GM18867 (cell line): ENCODE data around the gene KIF2C.
"Not testable (repeated sequence)": the region's sequence is repeated elsewhere in the genome, so short reads cannot be mapped to it uniquely, and the experiment has no call there.

Experiments
- ATAC-seq: cut with Tn5 transposase; IDR thresholded peaks from one replicate; pipeline ENCODE4 v1.9.1; 2021; ENCODE audit warnings: mild to moderate bottlenecking, moderate library complexity; ENCODE audit not compliant: unreplicated experiment

Gene KIF2C

GRCh38 chr1:44739307-44740178 is at the start of gene KIF2C:
Gene KIF2C (plus strand): TSS chr1:44739837. CDS start chr1:44739933, 96 bp downstream.
- ATAC-seq = peak; percentile 97

- ATAC-seq = no peak
These were observed 46.5 kb upstream of the KIF2C start for GRCh38 chr1:44693159-44693558.

- ATAC-seq = no peak
These were observed 45.7 kb upstream of the KIF2C start for GRCh38 chr1:44693900-44694299.

- ATAC-seq = peak; percentile 73
These were observed 44.7 kb upstream of the KIF2C start for GRCh38 chr1:44694863-44695478.

- no peak for ATAC-seq
These were observed 44.0 kb upstream of the KIF2C start for GRCh38 chr1:44695671-44696070.

- ATAC-seq = no peak
These were observed 43.5 kb upstream of the KIF2C start for GRCh38 chr1:44696101-44696500.

- peak; percentile 53 for ATAC-seq
These were observed 42.8 kb upstream of the KIF2C start for GRCh38 chr1:44696789-44697345.

GRCh38 chr1:44698138-44698537 is 41.5 kb upstream of the KIF2C start:
- no peak for ATAC-seq

- not testable (repeated sequence) for ATAC-seq
These were observed 40.3 kb upstream of the KIF2C start for GRCh38 chr1:44699375-44699774.

GRCh38 chr1:44700573-44700972 is 39.1 kb upstream of the KIF2C start:
- no peak for ATAC-seq

GRCh38 chr1:44701141-44701573 is 38.5 kb upstream of the KIF2C start:
- no peak for ATAC-seq

- no peak for ATAC-seq
These were observed 34.2 kb upstream of the KIF2C start for GRCh38 chr1:44705470-44705869.

GRCh38 chr1:44705938-44706337 is 33.7 kb upstream of the KIF2C start:
- no peak for ATAC-seq

GRCh38 chr1:44707112-44707881 is 32.3 kb upstream of the KIF2C start:
- no peak for ATAC-seq

- no peak for ATAC-seq
These were observed 31.4 kb upstream of the KIF2C start for GRCh38 chr1:44707959-44708831.

GRCh38 chr1:44713321-44713781 is 26.3 kb upstream of the KIF2C start:
- no peak for ATAC-seq

GRCh38 chr1:44714532-44714931 is 25.1 kb upstream of the KIF2C start:
- no peak for ATAC-seq

GRCh38 chr1:44714944-44715571 is 24.6 kb upstream of the KIF2C start:
- ATAC-seq = no peak

- ATAC-seq = no peak
These were observed 22.5 kb upstream of the KIF2C start for GRCh38 chr1:44717156-44717555.

- ATAC-seq = no peak
These were observed 22.0 kb upstream of the KIF2C start for GRCh38 chr1:44717653-44718052.
